Right renal pelvis (tissue), 4 donors: Measurements from ENCODE around the gene DEGS2. TPM values are rescaled to one million over a fixed set of nuclear protein-coding genes. Genes with fewer than 3 reads are reported as not detected.
"Not testable (repeated sequence)": the region's sequence is repeated elsewhere in the genome, so short reads cannot be mapped to it uniquely, and the experiment has no call there.

Experiments used
- DNase-seq, 4 donors: peaks; one replicate each; pipeline ENCODE4 v3.0.0-alpha.2; 2013; ENCODE audit warnings: low read depth in 4 of 4, low spot score in 3 of 4, missing footprints in 1 of 4
- polyA plus RNA-seq, 4 donors: library from polyadenylated mRNA; unstranded; fragments of 120-200 nt; gene quantifications; one replicate each; pipeline ENCODE4 v1.2.1, GENCODE V29; 2013; ENCODE audit not compliant: insufficient read length in 4 of 4

DEGS2 gene
- polyA plus RNA-seq, 4 donors = 9.6 to 14.1 (median 10.8) TPM

DNA sequence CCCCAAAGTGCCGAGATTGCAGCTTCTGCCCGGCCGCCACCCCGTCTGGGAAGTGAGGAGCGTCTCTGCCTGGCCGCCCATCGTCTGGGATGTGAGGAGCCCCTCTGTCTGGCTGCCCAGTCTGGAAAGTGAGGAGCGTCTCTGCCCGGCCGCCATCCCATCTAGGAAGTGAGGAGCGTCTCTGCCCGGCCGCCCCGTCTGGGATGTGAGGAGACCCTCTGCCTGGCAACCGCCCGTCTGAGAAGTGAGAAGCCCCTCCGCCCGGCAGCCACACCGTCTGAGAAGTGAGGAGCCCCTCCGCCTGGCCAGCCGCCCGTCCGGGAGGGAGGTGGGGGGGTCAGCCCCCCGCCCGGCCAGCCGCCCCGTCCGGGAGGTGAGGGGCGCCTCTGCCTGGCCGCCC lies 21.2 kb upstream of the DEGS2 start:
- not testable (repeated sequence) for DNase-seq

GRCh38 chr14:100178691-100179090 lies 19.2 kb upstream of the DEGS2 start:
- no peak for DNase-seq

GRCh38 chr14:100176811-100177327 lies 17.4 kb upstream of the DEGS2 start:
- no peak for DNase-seq

DNA sequence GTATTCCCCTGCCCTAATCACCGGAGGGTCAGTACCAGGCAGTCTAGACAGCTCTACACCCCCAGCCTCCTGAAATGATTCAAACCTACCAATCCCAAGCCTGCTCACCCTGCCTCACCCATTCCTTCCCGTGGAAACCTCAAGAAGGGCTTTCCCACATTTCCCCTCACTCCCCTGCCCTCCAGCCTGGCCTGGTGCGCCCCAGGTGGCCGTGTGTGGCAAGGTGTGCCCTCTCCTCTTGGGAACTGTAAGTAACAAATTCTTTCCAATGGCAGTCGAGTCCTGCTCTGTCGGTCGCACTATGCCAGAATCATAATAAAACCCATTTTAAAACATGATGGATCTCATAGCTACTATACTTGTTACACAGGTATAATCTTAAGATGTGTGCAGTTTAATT lies 13.9 kb upstream of the DEGS2 start:
- DNase-seq = no peak

DNA sequence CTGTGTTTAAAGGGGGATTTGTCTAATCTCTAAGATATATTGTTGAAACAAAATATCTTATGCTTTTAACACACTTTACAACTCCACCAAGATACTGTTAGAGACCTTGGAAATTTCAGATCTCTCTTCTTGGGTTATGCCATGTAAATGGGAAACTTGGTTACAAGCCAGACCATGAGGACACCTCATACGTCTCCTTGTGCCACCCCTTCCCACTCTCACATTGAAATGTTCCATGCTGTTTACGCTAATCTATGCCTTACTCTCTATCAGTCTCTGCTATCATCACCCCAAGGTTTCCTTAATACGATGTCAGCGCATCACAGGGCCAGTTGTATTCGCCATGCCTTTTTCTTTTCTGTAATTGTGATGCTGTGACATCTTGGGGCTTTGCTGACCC lies 13.4 kb upstream of the DEGS2 start:
- DNase-seq = no peak

- no peak for DNase-seq
Measured at GRCh38 chr14:100170880-100171279, 11.4 kb upstream of the DEGS2 start.

- no peak for DNase-seq
Measured at GRCh38 chr14:100168506-100168905, 9.1 kb upstream of the DEGS2 start.

DNA sequence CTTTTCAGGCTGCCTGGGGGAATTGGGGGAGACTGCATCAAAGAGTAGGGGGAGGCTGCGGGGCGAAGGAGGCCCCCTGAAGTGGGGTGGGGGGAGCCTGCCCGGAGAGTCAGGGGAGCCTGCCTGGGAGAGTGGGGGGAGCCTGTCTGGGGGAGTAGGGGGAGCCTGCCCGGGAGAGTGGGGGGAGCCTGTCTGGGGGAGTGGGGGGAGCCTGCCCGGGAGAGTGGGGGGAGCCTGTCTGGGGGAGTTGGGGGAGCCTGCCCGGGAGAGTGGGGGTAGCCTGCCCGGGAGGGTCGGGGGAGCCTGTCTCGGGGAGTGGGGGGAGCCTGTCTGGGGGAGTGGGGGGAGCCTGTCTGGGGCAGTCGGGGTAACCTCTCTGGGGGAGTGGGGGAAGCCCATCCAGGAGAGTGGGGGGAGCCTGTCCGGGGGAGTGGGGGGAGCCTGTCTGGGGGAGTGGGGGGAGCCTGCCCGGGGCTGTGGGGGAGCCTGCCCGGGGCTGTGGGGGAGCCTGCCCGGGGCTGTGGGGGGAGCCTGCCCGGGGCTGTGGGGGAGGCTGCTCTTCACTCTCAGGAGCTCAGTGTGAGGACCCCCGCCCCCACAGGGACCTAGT lies 6.5 kb upstream of the DEGS2 start:
- DNase-seq = no peak

GRCh38 chr14:100165376-100165775 lies 5.9 kb upstream of the DEGS2 start:
- DNase-seq = no peak

DNA sequence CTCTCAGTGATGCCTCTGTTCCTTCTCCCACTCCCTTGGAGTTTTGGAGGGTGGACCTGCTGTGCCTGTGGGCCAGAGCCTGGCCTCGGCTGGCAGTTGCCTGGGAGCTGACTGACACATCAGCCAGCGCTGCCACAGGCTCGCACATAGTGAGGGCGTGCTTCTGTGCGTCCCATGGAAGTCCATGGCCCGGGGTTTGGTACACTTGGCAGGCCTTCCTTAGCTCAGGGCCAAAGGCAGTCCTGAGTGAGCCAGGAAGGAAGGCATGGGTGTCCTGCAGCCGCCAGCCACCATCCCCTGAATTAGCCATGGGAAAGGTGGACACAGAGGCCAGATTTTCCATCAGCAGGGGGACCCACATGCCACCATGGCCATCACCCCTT lies 1.1 kb upstream of the DEGS2 start:
- no peak for DNase-seq

DNA sequence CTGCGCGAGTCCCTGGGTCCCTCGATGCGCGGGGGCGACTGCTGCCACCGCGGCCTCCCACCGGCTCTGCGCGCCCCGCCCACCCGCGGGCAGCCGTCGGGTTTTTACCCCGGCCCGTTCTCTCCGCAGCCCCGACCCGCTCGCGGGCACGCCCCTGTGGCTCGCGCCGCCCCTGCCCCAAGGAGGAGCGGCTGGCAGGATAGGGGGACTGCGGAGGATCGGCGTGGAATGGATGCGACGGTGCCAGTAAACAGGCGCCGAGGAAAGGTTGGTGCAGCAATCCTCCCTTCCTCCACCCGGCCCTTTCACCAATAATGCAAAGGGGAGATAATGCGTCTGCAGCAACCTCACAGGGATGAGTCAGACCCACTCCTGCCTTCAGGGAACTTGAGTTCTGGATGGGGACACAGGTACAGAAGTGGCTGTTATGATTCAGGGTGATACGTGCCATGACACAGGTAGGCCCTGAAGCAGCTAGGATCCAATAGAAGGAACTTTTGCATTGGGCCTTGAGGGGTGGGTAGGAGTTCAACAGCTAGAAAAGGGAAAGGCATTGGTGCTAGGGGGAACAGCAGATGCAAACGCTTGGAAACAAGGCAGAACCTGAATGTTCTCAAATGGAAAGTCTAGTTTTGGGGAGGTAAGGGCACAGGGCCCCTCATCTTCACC lies 554 bp upstream of the DEGS2 start:
- DNase-seq = no peak

DNA sequence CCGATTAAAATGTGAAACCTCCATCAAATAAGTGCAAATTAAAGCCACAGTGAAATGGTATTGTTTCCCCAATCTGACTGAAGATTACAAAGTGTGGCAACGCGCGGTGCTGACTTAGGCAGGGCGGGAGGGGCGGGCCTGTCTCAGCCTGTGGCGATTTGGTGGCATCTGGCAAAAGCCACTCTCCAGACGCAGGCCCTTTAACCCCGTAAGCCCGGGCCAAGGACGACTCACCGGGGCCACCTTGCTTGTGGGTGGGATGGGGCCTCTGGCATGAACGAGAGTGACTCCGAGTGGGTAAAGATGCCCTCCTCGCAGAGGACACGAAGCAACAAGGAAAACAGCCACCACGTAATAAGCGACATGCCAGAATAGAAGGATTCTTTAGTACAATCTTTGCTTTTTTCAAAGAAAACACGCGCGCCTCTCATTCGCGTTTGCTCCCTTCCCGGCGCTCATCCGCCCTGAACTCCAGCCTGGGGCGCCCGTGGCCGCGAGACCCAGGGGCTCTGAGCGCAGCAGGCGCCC lies 815 bp downstream of the DEGS2 start:
- DNase-seq = no peak

DNA sequence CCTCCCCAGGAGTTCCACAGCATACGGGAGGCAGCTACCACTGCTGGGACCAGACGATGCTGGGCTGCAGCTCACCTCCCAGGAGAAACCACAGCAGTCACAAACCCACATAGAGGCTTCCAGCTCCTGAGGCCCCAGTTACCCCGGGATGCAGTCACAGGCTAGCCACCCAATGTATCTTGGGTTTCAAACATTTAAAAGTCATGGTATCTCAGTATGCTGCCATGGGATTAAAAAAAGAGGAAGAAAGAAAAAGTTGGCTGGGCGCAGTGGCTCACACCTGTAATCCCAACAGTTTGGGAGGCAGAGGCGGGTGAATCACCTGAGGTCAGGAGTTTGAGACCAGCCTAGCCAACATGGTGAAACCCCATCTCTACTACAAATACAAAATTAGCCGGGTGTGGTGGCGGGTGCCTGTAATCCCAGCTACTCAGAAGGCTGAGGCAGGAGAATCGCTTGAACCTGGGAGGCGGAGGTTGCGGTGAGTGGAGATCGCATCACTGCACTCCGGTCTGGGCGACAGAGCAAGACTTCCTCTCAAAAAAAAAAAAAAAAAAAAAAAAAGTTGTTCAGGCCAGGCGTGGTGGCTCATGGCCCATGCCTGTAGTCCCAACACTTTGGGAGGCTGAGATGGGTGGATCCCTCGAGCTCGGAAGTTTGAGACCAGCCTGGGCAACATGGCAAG lies 1.8 kb downstream of the DEGS2 start:
- DNase-seq = not testable (repeated sequence)

DNA sequence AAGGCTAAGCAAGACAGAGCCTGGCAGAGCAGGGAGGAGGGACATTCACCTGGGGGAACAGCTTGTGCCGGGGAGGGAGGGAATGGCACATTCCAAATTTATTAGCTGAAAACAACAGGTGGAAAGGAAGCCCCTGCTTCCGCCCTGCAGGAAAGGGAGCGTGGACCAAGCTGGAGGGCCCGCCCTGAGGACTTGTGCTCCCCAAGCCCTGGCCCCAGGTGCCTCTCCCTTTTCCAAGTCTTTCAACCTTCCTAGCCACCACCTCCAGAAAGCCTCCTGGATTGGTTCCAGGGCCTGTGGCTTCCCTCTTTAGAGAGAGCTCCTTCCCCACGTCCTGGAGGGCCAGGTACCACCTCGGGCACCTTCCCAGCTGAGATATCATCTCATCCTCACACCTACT lies 2.7 kb downstream of the DEGS2 start:
- DNase-seq = no peak

- no peak for DNase-seq
Measured at GRCh38 chr14:100155756-100156616, 3.5 kb downstream of the DEGS2 start.

DNA sequence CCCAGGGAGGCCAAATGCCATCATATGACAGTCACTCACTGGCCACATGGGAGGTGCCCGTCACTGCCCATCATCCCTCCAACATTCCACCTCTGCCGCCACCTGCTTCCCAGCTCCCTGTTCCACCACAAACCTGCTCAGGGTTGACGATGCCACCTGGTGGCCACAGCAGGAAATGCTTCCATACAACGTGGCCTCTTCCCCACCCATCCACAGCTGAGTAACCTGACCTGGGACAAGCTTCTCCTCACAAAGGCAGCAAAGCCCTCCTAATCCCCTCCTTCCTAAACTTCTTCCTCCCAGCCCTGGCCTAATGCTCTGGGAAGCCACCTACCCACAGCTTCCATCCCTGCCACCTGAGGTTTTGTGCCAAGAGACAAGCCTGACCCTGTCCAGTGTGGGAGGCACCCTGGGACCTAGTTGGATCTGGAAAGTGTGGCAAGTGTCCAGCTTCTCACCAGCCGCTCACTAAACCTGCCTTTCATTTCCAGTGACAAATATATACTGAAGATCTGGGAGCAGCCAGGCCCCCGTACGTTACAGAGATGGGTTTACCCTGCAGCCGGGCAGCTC lies 4.3 kb downstream of the DEGS2 start:
- no peak for DNase-seq

DNA sequence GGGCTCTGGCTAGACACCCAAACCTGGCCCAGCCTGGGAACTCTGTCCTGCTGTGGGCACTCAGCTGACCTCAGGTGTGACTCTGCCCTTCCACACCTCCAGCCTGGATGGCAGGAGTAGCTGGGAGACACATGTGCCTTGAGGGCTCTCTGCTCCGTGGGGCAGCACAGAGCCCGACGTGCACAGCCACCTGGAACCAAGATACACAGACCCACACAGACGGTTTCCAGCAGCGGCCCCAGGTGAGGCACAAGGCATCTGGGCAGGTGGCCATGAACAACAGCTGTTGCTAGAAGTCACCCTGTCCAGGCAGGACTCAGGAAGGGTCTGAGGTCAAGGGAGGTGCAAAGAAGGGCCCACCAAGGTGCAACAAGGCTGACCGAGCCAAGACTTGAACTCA lies 5.9 kb downstream of the DEGS2 start:
- no peak for DNase-seq

- DNase-seq = no peak
Measured at GRCh38 chr14:100152091-100152490, 7.4 kb downstream of the DEGS2 start.

DNA sequence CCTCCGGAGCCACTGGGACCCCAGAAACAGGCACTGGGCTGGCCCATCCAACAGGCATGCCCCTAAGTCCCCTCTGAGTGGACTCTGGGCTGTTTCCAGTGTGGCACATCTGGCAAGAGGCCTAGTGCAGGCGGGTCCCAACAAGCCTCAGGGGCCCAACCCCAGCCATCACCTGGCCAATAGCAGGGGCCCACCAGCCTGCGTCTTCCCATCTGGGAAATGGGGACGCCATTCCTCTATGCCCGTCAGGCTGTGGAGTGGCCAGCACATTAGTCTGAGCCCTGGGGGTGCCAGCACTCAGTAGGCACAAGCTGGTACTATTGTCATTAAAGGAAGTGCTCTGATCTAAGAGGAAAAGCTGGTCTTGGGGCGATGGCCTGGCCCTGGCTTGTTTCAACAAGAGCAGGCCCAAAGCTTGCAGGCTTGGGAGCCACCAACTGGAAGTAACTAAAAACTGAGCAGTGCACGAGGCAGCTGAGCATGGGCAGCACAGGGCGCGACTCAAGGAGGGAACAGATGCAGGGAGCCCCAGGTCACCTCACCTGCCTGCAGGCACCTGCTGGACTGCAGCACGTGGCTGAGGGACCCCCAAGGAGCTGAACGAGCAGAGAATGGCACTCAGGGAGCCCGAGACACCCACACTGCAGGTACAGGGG lies 8.4 kb downstream of the DEGS2 start:
- DNase-seq = no peak
